HG03135 (cell line): ENCODE data around the gene HDLBP.
"Not testable (repeated sequence)": the region's sequence is repeated elsewhere in the genome, so short reads cannot be mapped to it uniquely, and the experiment has no call there.

Experiments
- ATAC-seq: cut with Tn5 transposase; IDR thresholded peaks from one replicate; pipeline ENCODE4 v1.9.1; 2021; ENCODE audit warnings: mild to moderate bottlenecking, moderate library complexity; ENCODE audit not compliant: unreplicated experiment

Gene HDLBP

GRCh38 chr2:241198381-241199279 lies 116.8 kb downstream of the HDLBP start:
- ATAC-seq: no peak

GRCh38 chr2:241197947-241198346 lies 117.5 kb downstream of the HDLBP start:
- ATAC-seq: no peak

- ATAC-seq: not testable (repeated sequence)
Measured at GRCh38 chr2:241197246-241197645, 118.2 kb downstream of the HDLBP start.

- no peak for ATAC-seq
Measured at GRCh38 chr2:241195506-241196130, 119.9 kb downstream of the HDLBP start.

GRCh38 chr2:241194811-241195210 lies 120.7 kb downstream of the HDLBP start:
- ATAC-seq: no peak

GRCh38 chr2:241193271-241193670 lies 122.2 kb downstream of the HDLBP start:
- no peak for ATAC-seq

GRCh38 chr2:241191081-241191480 lies 124.4 kb downstream of the HDLBP start:
- no peak for ATAC-seq

GRCh38 chr2:241190291-241190981 lies 125.0 kb downstream of the HDLBP start:
- ATAC-seq: no peak

GRCh38 chr2:241189856-241190201 lies 125.6 kb downstream of the HDLBP start:
- ATAC-seq: no peak

GRCh38 chr2:241189093-241189855 lies 126.2 kb downstream of the HDLBP start:
- ATAC-seq: no peak

GRCh38 chr2:241188361-241189092 lies 126.9 kb downstream of the HDLBP start, which contains the start of gene ANO7:
TSS of gene ANO7 (plus strand) at chr2:241188677. CDS start at chr2:241190064, 1,387 bp downstream.
- ATAC-seq: no peak

- ATAC-seq: no peak
Measured at GRCh38 chr2:241187918-241188234, 127.6 kb downstream of the HDLBP start.

- ATAC-seq: no peak
Measured at GRCh38 chr2:241187101-241187917, 128.2 kb downstream of the HDLBP start.

GRCh38 chr2:241185961-241186360 lies 129.5 kb downstream of the HDLBP start:
- ATAC-seq: no peak

- no peak for ATAC-seq
Measured at GRCh38 chr2:241184901-241185300, 130.6 kb downstream of the HDLBP start.

GRCh38 chr2:241183221-241183620 lies 132.3 kb downstream of the HDLBP start:
- ATAC-seq: no peak

- ATAC-seq: no peak
Measured at GRCh38 chr2:241182531-241183133, 132.8 kb downstream of the HDLBP start.

- ATAC-seq: no peak
Measured at GRCh38 chr2:241182126-241182525, 133.3 kb downstream of the HDLBP start.

GRCh38 chr2:241180495-241180894 lies 135.0 kb downstream of the HDLBP start:
- ATAC-seq: no peak
